ENCODE data around the gene TRHDE.

- no peak for TF ChIP-seq CTCF (conservative IDR thresholded peaks at IDR 0.05; ENCODE audit: low read depth, low read length)
- no peak for TF ChIP-seq EZH2 (IDR thresholded peaks at IDR 0.05; ENCODE audit: low read length, unreplicated experiment)
Measured at GRCh38 chr12:72465940-72466630, 193.9 kb downstream of the TRHDE start.
